B cell (primary cell): ENCODE data around the gene ARF6. TPM values are rescaled to one million over a fixed set of nuclear protein-coding genes. Genes with fewer than 3 reads are reported as not detected.

ENCODE experiments used
- ATAC-seq: fragments of 200-7000 bp; cut with Tn5 transposase; one replicate; pipeline ENCODE4 v1.10.0; 2021; ENCODE audit warnings: low read depth, mild to moderate bottlenecking, moderate number of reproducible peaks, moderate library complexity
- CTCF ChIA-PET: fragments of 350-600 bp; sonication (Branson Sonifier 250); formaldehyde crosslinking; loops from one replicate; lab custom pipeline; 2021; ENCODE audit warnings: antibody characterized with exemption, inconsistent platforms; lab: Charles Lee
- POLR2A ChIA-PET: fragments of 350-600 bp; sonication (Branson Sonifier 250); formaldehyde crosslinking; loops from one replicate; lab custom pipeline; 2021; ENCODE audit warnings: antibody characterized with exemption; lab: Charles Lee
- DNase-seq: peaks from one replicate; pipeline ENCODE4 v3.0.0; 2013
- H2AFZ ChIP-seq: 2 replicates; pipeline ENCODE4 v1.6.1; 2012; ENCODE audit warnings: mild to moderate bottlenecking, low read depth, low read length; ENCODE audit not compliant: insufficient read depth, poor library complexity, severe bottlenecking
- H3K27ac ChIP-seq, 2 donors: 1 replicate in 1 of 2; 2 replicates in 1 of 2; pipeline ENCODE4 v1.5.1; 2012 to 2013; ENCODE audit warnings: low read length in 2 of 2, mild to moderate bottlenecking in 2 of 2, moderate library complexity in 1 of 2
- H3K27me3 ChIP-seq, 4 experiments: fragments of 200-600 bp in 1 of 4; sonication (generic) in 1 of 4; replicated peaks in 1 of 4; 1 replicate in 2 of 4; 2 replicates in 2 of 4; pipeline versions ENCODE4 v1.6.1 to v1.7.0; 2013 to 2016; ENCODE audit warnings: low read length in 3 of 4, mild to moderate bottlenecking in 2 of 4, mixed read lengths in 1 of 4, moderate library complexity in 1 of 4; ENCODE audit not compliant: insufficient read depth in 4 of 4, control insufficient read depth in 3 of 4; ENCODE audit errors: control extremely low read depth in 1 of 4
- H3K36me3 ChIP-seq, 2 experiments: replicated peaks in 1 of 2; 1 replicate in 1 of 2; 2 replicates in 1 of 2; pipeline versions ENCODE4 v1.6.1 to v1.7.1; 2013; ENCODE audit warnings: low read length in 1 of 2; ENCODE audit not compliant: insufficient read depth in 2 of 2, control insufficient read depth in 1 of 2; ENCODE audit errors: control extremely low read depth in 1 of 2, extremely low read depth in 1 of 2
- H3K4me1 ChIP-seq, 2 donors: fragments of 200-600 bp in 1 of 2; sonication (generic) in 1 of 2; 1 replicate in 1 of 2; 2 replicates in 1 of 2; pipeline versions ENCODE4 v1.5.1 to v1.6.1; 2013 to 2017; ENCODE audit warnings: low read length in 2 of 2; ENCODE audit not compliant: control insufficient read depth in 2 of 2, insufficient read depth in 2 of 2
- H3K4me2 ChIP-seq: replicated peaks from 2 replicates; pipeline ENCODE3; 2012; ENCODE audit warnings: mild to moderate bottlenecking, low read depth, low read length; ENCODE audit not compliant: poor library complexity, severe bottlenecking
- H3K4me3 ChIP-seq, 5 experiments: fragments of 200-600 bp in 1 of 5; sonication (generic) in 1 of 5; 1 replicate in 3 of 5; 2 replicates in 2 of 5; pipeline versions ENCODE4 v1.5.1 to v1.7.0; 2011 to 2016; ENCODE audit warnings: low read length in 4 of 5, mild to moderate bottlenecking in 4 of 5, low read depth in 2 of 5, control low read depth in 1 of 5, moderate library complexity in 1 of 5; ENCODE audit not compliant: insufficient read depth in 1 of 5; ENCODE audit errors: control extremely low read depth in 1 of 5, extremely low read depth in 1 of 5
- H3K79me2 ChIP-seq: fragments of 200-600 bp; sonication (generic); one replicate; pipeline ENCODE4 v1.6.0; 2016; ENCODE audit warnings: low read length; ENCODE audit not compliant: control insufficient read depth, insufficient read depth
- H3K9ac ChIP-seq: fragments of 200-600 bp; sonication (generic); 2 replicates; pipeline ENCODE4 v1.6.1; 2017; ENCODE audit warnings: mild to moderate bottlenecking, low read length, moderate library complexity
- H3K9me3 ChIP-seq, 3 donors: one replicate each; pipeline versions ENCODE4 v1.6.1 to v1.7.1; 2013; ENCODE audit warnings: low read length in 2 of 3; ENCODE audit not compliant: control insufficient read depth in 2 of 3, insufficient read depth in 1 of 3; ENCODE audit errors: control extremely low read depth in 1 of 3
- H4K20me1 ChIP-seq: 2 replicates; pipeline ENCODE4 v1.6.0; 2012; ENCODE audit warnings: mild to moderate bottlenecking, low read length; ENCODE audit not compliant: insufficient read depth, control insufficient read depth, poor library complexity, severe bottlenecking
- H3K27ac Mint-ChIP-seq: one replicate; pipeline ENCODE4 v1.8.0; 2021; ENCODE audit warnings: mixed read lengths
- H3K27me3 Mint-ChIP-seq: one replicate; pipeline ENCODE4 v1.8.0; 2021; ENCODE audit warnings: mixed read lengths
- H3K4me1 Mint-ChIP-seq: one replicate; pipeline ENCODE4 v1.8.0; 2021; ENCODE audit warnings: mixed read lengths
- H3K4me3 Mint-ChIP-seq: one replicate; pipeline ENCODE4 v1.8.0; 2021; ENCODE audit warnings: mixed read lengths
- H3K9me3 Mint-ChIP-seq: one replicate; pipeline ENCODE4 v1.8.0; 2022; ENCODE audit warnings: mixed read lengths; ENCODE audit not compliant: insufficient read depth
- EZH2 ChIP-seq: IDR thresholded peaks from 2 replicates; pipeline ENCODE4 v1.6.1; 2012; ENCODE audit warnings: borderline replicate concordance, low read depth, mild to moderate bottlenecking, moderate library complexity, low read length; ENCODE audit not compliant: insufficient read depth, poor library complexity, severe bottlenecking
- WGBS: methylation state at CpG from one replicate; pipeline ENCODE4 v1.1.5; 2013; ENCODE audit warnings: missing lambda C conversion rate; ENCODE audit not compliant: insufficient coverage; 5-methylcytosine and 5-hydroxymethylcytosine counted together
- intact Hi-C: fragments of 100-400 bp; cut with micrococcal nuclease; formaldehyde crosslinking; loops from one replicate; pipeline ENCODE4 v1.10.0; 2022
- polyA plus RNA-seq: library from polyadenylated mRNA; depleted of rRNA; stranded (reverse); fragments of >200 nt; gene quantifications from 2 replicates; pipeline ENCODE4 v1.2.3, GENCODE V29; 2012
- total RNA-seq, 2 donors: library from RNA; stranded (reverse); fragments of 120-200 nt in 1 of 2; gene quantifications; 1 replicate in 1 of 2; 2 replicates in 1 of 2; pipeline versions ENCODE4 v1.2.3 to v1.2.4, GENCODE V29; 2013 to 2022
- TF ChIP-seq, protein P1 (sequence below): fragments of 200-600 bp; IDR thresholded peaks from one replicate; pipeline ENCODE4 v1.8.0; 2022; ENCODE audit warnings: antibody characterized with exemption, mild to moderate bottlenecking

Gene ARF6
- total and polyA plus RNA-seq, 2 donors (not counting 1 experiment from before 2014, with no cell fraction given) = 96.6 to 135 TPM

DNA sequence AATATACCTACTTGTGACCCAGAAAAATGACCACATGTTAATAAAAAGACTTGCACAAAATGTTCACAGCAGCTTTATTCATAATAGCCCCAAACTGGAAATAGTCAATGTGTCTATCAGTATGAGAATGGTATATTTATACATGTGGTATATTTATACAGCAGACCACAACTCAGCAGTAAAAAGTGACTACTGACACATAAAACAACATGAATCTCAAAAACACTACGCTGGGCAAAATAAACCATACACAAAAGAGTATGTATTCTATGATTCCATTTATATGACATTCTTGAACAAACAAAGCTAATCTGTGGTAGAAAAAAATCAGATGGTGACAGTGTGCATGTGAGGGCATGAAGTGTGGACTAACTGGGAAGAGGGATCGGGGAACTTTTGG is 35.1 kb downstream of the ARF6 start:
- H3K27me3 Mint-ChIP-seq = no peaks in the 10 kb centered on the region

DNA sequence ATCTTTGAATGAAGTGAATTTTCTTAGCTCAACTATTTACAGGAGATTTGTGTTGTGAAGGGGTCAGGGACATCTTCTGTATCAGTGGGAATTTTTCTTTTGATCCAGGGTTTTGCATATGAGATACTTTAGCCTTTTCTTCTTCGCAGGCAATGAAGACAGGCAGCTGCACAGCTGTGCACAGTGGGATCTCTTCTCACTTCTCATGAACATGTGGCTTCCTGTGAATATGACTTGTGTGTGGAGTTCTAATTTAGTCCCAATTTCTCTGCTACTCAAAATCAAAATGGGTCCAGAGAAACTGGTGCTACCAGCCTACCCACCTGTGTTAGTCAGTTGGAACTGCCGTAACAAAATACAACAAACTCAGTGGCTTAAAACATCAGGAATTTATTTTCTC is 37.8 kb downstream of the ARF6 start:
- DNase-seq = peak; percentile 27
- Histone ChIP-seq H3K4me1 (peaks cover 23 to 34% of the 10 kb centered on the region in 2 donors), H3K27me3 (no peaks in the 10 kb centered on the region), H2AFZ (no peak overlapping the region), H3K27ac (peak overlapping the region; percentile 80 to 81), H3K4me3 (no peak overlapping the region), H3K9me3 (peaks cover 0 to under 1% (median 0%) of the 10 kb centered on the region in 3 donors), H3K79me2 (no peaks in the 10 kb centered on the region), H3K4me2 (no peak overlapping the region), H3K9ac (no peak overlapping the region), H4K20me1 (no peaks in the 10 kb centered on the region), H3K36me3 (no peaks in the 10 kb centered on the region)
- no peaks in the 10 kb centered on the region for H3K27me3 Mint-ChIP-seq
- peak overlapping the region; percentile 18 for H3K4me3 Mint-ChIP-seq
- no peaks in the 10 kb centered on the region for H3K9me3 Mint-ChIP-seq
- TF ChIP-seq EZH2 = no peak
- TF ChIP-seq, protein P1, sequence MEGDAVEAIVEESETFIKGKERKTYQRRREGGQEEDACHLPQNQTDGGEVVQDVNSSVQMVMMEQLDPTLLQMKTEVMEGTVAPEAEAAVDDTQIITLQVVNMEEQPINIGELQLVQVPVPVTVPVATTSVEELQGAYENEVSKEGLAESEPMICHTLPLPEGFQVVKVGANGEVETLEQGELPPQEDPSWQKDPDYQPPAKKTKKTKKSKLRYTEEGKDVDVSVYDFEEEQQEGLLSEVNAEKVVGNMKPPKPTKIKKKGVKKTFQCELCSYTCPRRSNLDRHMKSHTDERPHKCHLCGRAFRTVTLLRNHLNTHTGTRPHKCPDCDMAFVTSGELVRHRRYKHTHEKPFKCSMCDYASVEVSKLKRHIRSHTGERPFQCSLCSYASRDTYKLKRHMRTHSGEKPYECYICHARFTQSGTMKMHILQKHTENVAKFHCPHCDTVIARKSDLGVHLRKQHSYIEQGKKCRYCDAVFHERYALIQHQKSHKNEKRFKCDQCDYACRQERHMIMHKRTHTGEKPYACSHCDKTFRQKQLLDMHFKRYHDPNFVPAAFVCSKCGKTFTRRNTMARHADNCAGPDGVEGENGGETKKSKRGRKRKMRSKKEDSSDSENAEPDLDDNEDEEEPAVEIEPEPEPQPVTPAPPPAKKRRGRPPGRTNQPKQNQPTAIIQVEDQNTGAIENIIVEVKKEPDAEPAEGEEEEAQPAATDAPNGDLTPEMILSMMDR = no peak
- no peak for ATAC-seq
- ChIA-PET POLR2A (interaction anchor here (0.6 to 1.8 kb wide), 4 partner anchors 15 to 71 kb away, joined by 3 to 10 read pairs (median 4); partner anchors contain the start of gene ARF6), CTCF (interaction anchor here (1.6 to 1.7 kb wide), 2 partner anchors 46 to 68 kb away, joined by 6 to 9 read pairs; no protein-coding TSS in a partner anchor)
- peak overlapping the region; percentile 87 for H3K27ac Mint-ChIP-seq
- peaks cover 32% of the 10 kb centered on the region for H3K4me1 Mint-ChIP-seq
- no CpG with 5 or more reads among the region's 2 CpGs for WGBS
- intact Hi-C loops = loop anchor here (1.0 to 5.0 kb wide), 3 partner anchors 33 to 72 kb away; no protein-coding TSS in a partner anchor

More for the DNA sequence above, 35.1 kb downstream of the ARF6 start:
- CTCF ChIA-PET = interaction anchor here (1.1 to 1.3 kb wide), 2 partner anchors 44 to 75 kb away, joined by 3 to 5 read pairs; partner anchors contain the start of gene NEMF
- intact Hi-C loops = loop anchor here (5.0 kb wide), 1 partner anchor 34 kb away; no protein-coding TSS in a partner anchor
- H3K4me1 Mint-ChIP-seq = peaks cover 48% of the 10 kb centered on the region
- H3K4me3 Mint-ChIP-seq = no peak overlapping the region
- TF ChIP-seq, protein P1 = no peak
- no peak for TF ChIP-seq EZH2
- no peaks in the 10 kb centered on the region for H3K9me3 Mint-ChIP-seq
- DNase-seq (no peak), ATAC-seq (no peak)
- WGBS = no CpG with 5 or more reads among the region's 2 CpGs
- no peak overlapping the region for H3K9ac ChIP-seq
- peaks cover 34 to 53% of the 10 kb centered on the region in 2 donors for H3K4me1 ChIP-seq
- H3K36me3 ChIP-seq = no peaks in the 10 kb centered on the region
- H3K27ac Mint-ChIP-seq = peak overlapping the region; percentile 23
- no peaks in the 10 kb centered on the region for H3K27me3 ChIP-seq
- H2AFZ ChIP-seq = no peak overlapping the region
- no peak overlapping the region for H3K4me2 ChIP-seq
- no peaks in the 10 kb centered on the region for H3K79me2 ChIP-seq
- POLR2A ChIA-PET = interaction anchor here (0.6 kb wide), 1 partner anchor 17 kb away, joined by 3 read pairs; no protein-coding TSS in a partner anchor
- H3K4me3 ChIP-seq = no peak overlapping the region
- no peak overlapping the region for H3K27ac ChIP-seq
- H4K20me1 ChIP-seq = no peaks in the 10 kb centered on the region
- peaks cover 0 to 1% (median 0%) of the 10 kb centered on the region in 3 donors for H3K9me3 ChIP-seq
